H7 (cell line): ENCODE results near the gene PODXL2. TPM values are rescaled to one million over a fixed set of nuclear protein-coding genes. Genes with fewer than 3 reads are reported as not detected.
"Not testable (repeated sequence)": the region's sequence is repeated elsewhere in the genome, so short reads cannot be mapped to it uniquely, and the experiment has no call there.

Source experiments
- DNase-seq: peaks from one replicate; pipeline ENCODE4 v3.0.0; 2012
- H3K27me3 ChIP-seq: 2 replicates; pipeline ENCODE4 v1.6.0; 2011; ENCODE audit warnings: mild to moderate bottlenecking, low read length; ENCODE audit not compliant: control insufficient read depth, insufficient read depth
- H3K36me3 ChIP-seq: replicated peaks from 2 replicates; pipeline ENCODE4 v1.5.1; 2011; ENCODE audit warnings: low read length; ENCODE audit not compliant: control insufficient read depth, insufficient read depth
- H3K4me3 ChIP-seq: 2 replicates; pipeline ENCODE4 v1.5.1; 2011; ENCODE audit warnings: low read depth, mild to moderate bottlenecking, control low read depth, low read length, moderate library complexity; ENCODE audit not compliant: insufficient read depth
- total RNA-seq: library from RNA; depleted of rRNA; stranded (reverse); fragments of >200 nt; shearing (Covaris generic); gene quantifications from 2 replicates; pipeline ENCODE4 v1.2.3, GENCODE V29; 2014

The PODXL2 gene
- total RNA-seq, 1 experiment from 2014 or later, result 38.7 TPM

DNA sequence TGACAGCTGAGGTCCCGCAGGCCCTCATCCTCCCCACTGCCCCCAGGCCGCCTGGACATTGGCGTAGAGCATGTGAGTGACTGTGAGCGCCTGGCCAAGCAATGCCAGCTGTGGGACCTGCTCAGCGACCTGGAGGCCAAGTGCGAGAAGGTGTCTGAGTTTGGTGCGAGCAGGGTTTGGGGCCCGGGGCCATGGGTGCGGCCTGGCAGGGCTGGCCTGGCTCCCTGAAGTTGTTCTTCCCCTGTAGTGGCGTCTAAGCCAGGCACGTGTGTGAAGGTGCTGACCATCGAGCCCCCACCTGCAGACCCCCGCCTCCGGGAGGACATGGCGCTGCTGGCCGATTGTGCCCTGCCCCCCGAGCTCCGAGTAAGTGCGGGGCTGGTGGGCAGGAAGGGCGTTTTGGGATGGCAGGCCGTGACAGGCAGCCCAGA lies 48.0 kb downstream of the PODXL2 start:
- Histone ChIP-seq H3K27me3 (peaks cover 11% of the 10 kb centered on the region; the same call in 1 of the 2 replicates), H3K4me3 (no peak overlapping the region), H3K36me3 (no peaks in the 10 kb centered on the region)
- no peak for DNase-seq

GRCh38 chr3:127677541-127678314 lies 48.7 kb downstream of the PODXL2 start:
- DNase-seq, result no peak
- no peak overlapping the region for H3K4me3 ChIP-seq
- H3K27me3 ChIP-seq, result peaks cover 8% of the 10 kb centered on the region; the same call in 1 of the 2 replicates
- H3K36me3 ChIP-seq, result no peaks in the 10 kb centered on the region

- H3K27me3 ChIP-seq, result peaks cover 8% of the 10 kb centered on the region; the same call in 1 of the 2 replicates
- H3K4me3 ChIP-seq, result no peak overlapping the region
- no peaks in the 10 kb centered on the region for H3K36me3 ChIP-seq
- DNase-seq, result no peak
These were observed 49.3 kb downstream of the PODXL2 start for GRCh38 chr3:127678315-127678599.

GRCh38 chr3:127678611-127679533 lies 49.9 kb downstream of the PODXL2 start:
- no peak overlapping the region for H3K4me3 ChIP-seq
- H3K36me3 ChIP-seq, result no peaks in the 10 kb centered on the region
- DNase-seq, result no peak
- peaks cover 4% of the 10 kb centered on the region; the same call in 1 of the 2 replicates for H3K27me3 ChIP-seq

- DNase-seq, result peak; percentile 90
These were observed 50.7 kb downstream of the PODXL2 start for GRCh38 chr3:127679534-127680145.

DNA sequence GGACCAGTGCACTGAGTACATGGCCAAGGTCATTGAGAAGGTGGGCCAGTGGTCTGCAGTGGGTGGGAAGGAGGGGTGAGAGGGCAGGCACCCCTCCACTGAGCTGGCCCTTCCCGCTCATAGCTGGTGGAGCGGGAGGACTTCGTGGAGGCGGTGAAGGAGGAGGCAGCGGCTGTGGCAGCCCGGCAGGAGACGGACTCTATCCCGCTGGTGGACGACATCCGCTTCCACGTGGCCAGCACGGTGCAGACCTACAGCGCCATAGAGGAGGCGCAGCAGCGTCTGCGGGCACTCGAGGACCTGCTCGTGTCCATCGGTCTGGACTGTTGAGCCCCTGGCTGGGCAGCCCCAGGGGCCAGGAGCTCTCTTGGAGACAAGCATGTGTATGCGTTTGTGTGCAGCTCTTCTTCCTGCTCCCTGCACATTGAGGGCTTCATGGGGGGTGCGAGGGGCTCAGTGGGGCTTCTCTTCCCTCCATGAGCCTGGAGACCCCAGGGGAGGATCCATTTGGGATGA lies 51.2 kb downstream of the PODXL2 start:
- no peak for DNase-seq
- H3K27me3 ChIP-seq, result no peaks in the 10 kb centered on the region
- H3K36me3 ChIP-seq, result no peaks in the 10 kb centered on the region
- no peak overlapping the region for H3K4me3 ChIP-seq

More at GRCh38 chr3:127679534-127680145, 50.7 kb downstream of the PODXL2 start:
- no peaks in the 10 kb centered on the region for H3K36me3 ChIP-seq
- no peaks in the 10 kb centered on the region; the same call in 1 of the 2 replicates for H3K27me3 ChIP-seq
- no peak overlapping the region for H3K4me3 ChIP-seq

GRCh38 chr3:127680798-127681221 lies 51.8 kb downstream of the PODXL2 start:
- no peak overlapping the region for H3K4me3 ChIP-seq
- H3K36me3 ChIP-seq, result no peaks in the 10 kb centered on the region
- no peaks in the 10 kb centered on the region for H3K27me3 ChIP-seq
- no peak for DNase-seq

- DNase-seq, H3K4me3 ChIP-seq, H3K27me3 ChIP-seq, H3K36me3 ChIP-seq: not testable (repeated sequence)
These were observed 53.2 kb downstream of the PODXL2 start for GRCh38 chr3:127682175-127682554.

- H3K4me3 ChIP-seq, result no peak overlapping the region
- H3K27me3 ChIP-seq, result no peaks in the 10 kb centered on the region
- DNase-seq, result peak; percentile 74
These were observed 53.6 kb downstream of the PODXL2 start for GRCh38 chr3:127682561-127682960.

GRCh38 chr3:127684871-127685707 lies 56.1 kb downstream of the PODXL2 start:
- H3K27me3 ChIP-seq, result no peaks in the 10 kb centered on the region
- no peak for DNase-seq
- no peak overlapping the region for H3K4me3 ChIP-seq
- no peaks in the 10 kb centered on the region for H3K36me3 ChIP-seq

More at GRCh38 chr3:127682561-127682960, 53.6 kb downstream of the PODXL2 start:
- H3K36me3 ChIP-seq, result no peaks in the 10 kb centered on the region

GRCh38 chr3:127685708-127686511 lies 56.9 kb downstream of the PODXL2 start:
- H3K4me3 ChIP-seq, result no peak overlapping the region
- no peak for DNase-seq
- no peaks in the 10 kb centered on the region for H3K27me3 ChIP-seq
- no peaks in the 10 kb centered on the region for H3K36me3 ChIP-seq

DNA sequence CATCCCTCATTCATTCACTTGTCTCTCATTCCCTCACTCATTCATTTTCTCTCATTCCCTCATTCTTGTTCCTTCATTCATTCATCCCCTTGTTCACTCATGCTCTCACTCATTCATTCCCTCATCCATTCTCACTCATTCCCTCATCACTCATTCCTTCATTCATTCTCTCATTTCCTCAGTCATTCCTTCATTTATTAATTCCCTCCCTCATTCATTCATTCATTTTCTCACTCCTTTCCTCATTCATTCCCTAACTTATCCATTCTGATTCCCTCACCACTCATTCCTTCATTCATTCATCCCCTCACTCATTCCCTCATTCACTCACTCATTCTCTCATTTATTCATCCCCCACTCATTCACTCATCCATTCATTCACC lies 57.5 kb downstream of the PODXL2 start:
- H3K36me3 ChIP-seq, result no peaks in the 10 kb centered on the region
- DNase-seq, result no peak
- no peaks in the 10 kb centered on the region for H3K27me3 ChIP-seq
- H3K4me3 ChIP-seq, result no peak overlapping the region

DNA sequence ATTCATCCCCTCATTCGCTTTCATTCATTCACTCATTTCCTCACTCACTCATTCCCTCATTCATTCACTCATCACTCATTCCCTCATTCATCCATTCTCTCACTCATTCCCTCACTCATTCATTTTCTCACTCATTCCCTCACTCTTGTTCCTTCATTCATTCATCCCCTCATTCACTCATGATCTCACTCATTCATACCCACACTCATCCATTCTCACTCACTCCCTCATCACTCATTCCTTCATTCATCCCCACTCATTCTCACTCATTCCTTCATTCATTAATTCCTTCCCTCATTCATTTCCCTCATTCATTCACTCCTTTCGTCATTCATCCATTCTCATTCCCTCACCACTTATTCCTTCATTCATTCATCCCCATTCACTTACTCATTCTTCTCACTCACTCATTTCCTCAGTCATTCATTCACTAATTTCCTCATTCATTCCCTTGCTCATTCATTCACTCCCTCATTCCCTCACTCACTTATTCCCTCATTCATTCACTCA lies 58.3 kb downstream of the PODXL2 start:
- no peaks in the 10 kb centered on the region for H3K27me3 ChIP-seq
- no peak overlapping the region for H3K4me3 ChIP-seq
- DNase-seq, result no peak
- no peaks in the 10 kb centered on the region for H3K36me3 ChIP-seq
